Sigmoid colon (tissue), 7 donors: ENCODE results near the gene HIGD2B. TPM values are rescaled to one million over a fixed set of nuclear protein-coding genes. Genes with fewer than 3 reads are reported as not detected.

Experiments
- DNase-seq: peaks from one replicate; pipeline ENCODE4 v3.0.0-alpha.2; 2019
- H3K27ac ChIP-seq, 4 donors: fragments of 200-600 bp; sonication (generic); one replicate each; pipeline ENCODE4 v1.5.1; 2016 to 2019; ENCODE audit warnings: mild to moderate bottlenecking in 1 of 4
- H3K27me3 ChIP-seq, 3 donors: fragments of 200-600 bp; sonication (generic); one replicate each; pipeline ENCODE4 v1.5.1; 2019; ENCODE audit warnings: mild to moderate bottlenecking in 1 of 3
- H3K36me3 ChIP-seq, 4 donors: fragments of 200-600 bp; sonication (generic); one replicate each; pipeline ENCODE4 v1.5.1; 2016 to 2019
- H3K4me1 ChIP-seq, 4 donors: fragments of 200-600 bp; sonication (generic); one replicate each; pipeline ENCODE4 v1.5.1; 2017 to 2019
- H3K4me3 ChIP-seq, 4 donors: fragments of 200-600 bp; sonication (generic); one replicate each; pipeline ENCODE4 v1.5.1; 2017 to 2019; ENCODE audit warnings: mild to moderate bottlenecking in 2 of 4, moderate library complexity in 1 of 4
- H3K9me3 ChIP-seq, 4 donors: fragments of 200-600 bp in 3 of 4; sonication (generic) in 3 of 4; one replicate each; pipeline versions ENCODE4 v1.5.1 to v1.6.1; 2013 to 2019
- EP300 ChIP-seq, 4 donors: sonication (generic); formaldehyde crosslinking; IDR thresholded peaks; one replicate each; pipeline ENCODE4 v1.6.1; 2017; ENCODE audit warnings: antibody characterized with exemption in 4 of 4
- POLR2A ChIP-seq, 2 donors: fragments of 450-650 bp; IDR thresholded peaks; one replicate each; pipeline ENCODE4 v1.6.1; 2016; ENCODE audit warnings: antibody characterized with exemption in 2 of 2, mild to moderate bottlenecking in 2 of 2, moderate library complexity in 2 of 2
- POLR2AphosphoS5 ChIP-seq, 4 donors: sonication (generic); formaldehyde crosslinking; IDR thresholded peaks; one replicate each; pipeline ENCODE4 v1.6.1; 2017; ENCODE audit warnings: antibody characterized with exemption in 4 of 4
- WGBS, 2 donors: extraction: QIAGEN DNeasy Blood & Tissue Kit; methylation state at CpG; one replicate each; pipeline ENCODE4 v1.1.7; 2013; 5-methylcytosine and 5-hydroxymethylcytosine counted together
- intact Hi-C: fragments of 100-400 bp; cut with DNase I; formaldehyde crosslinking; loops from one replicate; pipeline ENCODE4 v1.15.1; 2023
- polyA plus RNA-seq, 3 donors: library from polyadenylated mRNA; stranded (reverse); fragments of 200-250 nt; gene quantifications; one replicate each; pipeline ENCODE4 v1.2.3, GENCODE V29; 2013
- total RNA-seq, 4 donors: library from RNA; depleted of rRNA; stranded (reverse); fragments of >200 nt; gene quantifications; one replicate each; pipeline ENCODE4 v1.1.0, GENCODE V29; 2016
- TF ChIP-seq, protein P1 (sequence below), 4 experiments: fragments of 450-650 bp in 3 of 4; fragments of 200-600 bp in 1 of 4; IDR thresholded peaks; one replicate each; pipeline ENCODE4 v1.5.1; 2016 to 2019; ENCODE audit warnings: antibody characterized with exemption in 4 of 4, mild to moderate bottlenecking in 3 of 4, moderate library complexity in 2 of 4
- donor health status: healthy with polysubstance abuse.
- donor health status: Bipolar disorder and iron deficiency.
- donor health status: healthy.

HIGD2B gene
- total and polyA plus RNA-seq, 7 donors: not detected

DNA sequence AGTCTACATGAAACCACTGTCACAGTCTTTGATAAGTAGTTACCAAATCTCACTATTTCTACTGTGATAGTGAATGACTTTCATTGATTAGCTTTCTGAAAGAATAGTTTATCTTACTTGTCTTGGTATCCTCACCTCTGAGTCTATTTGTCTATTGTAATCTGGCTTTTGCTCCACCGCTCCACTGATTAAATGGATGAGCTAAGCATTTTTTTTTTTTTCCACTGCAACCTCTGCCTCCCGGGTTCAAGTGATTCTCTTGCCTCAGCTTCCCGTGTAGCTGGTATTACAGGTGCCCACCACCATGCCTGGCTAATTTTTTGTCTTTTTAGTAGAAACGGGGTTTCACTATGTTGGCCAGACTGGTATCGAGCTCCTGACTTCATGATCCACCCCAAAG, 13.0 kb upstream of the HIGD2B start:
- H3K4me1 ChIP-seq: no peaks in the 10 kb centered on the region
- H3K36me3 ChIP-seq: no peaks in the 10 kb centered on the region
- 95% methylated on average over 5 of the region's 5 CpGs for WGBS, 2 donors
- no peak for TF ChIP-seq POLR2AphosphoS5 (IDR thresholded peaks at IDR 0.05)
- no peak for TF ChIP-seq POLR2A (IDR thresholded peaks at IDR 0.05)
- TF ChIP-seq, protein P1, sequence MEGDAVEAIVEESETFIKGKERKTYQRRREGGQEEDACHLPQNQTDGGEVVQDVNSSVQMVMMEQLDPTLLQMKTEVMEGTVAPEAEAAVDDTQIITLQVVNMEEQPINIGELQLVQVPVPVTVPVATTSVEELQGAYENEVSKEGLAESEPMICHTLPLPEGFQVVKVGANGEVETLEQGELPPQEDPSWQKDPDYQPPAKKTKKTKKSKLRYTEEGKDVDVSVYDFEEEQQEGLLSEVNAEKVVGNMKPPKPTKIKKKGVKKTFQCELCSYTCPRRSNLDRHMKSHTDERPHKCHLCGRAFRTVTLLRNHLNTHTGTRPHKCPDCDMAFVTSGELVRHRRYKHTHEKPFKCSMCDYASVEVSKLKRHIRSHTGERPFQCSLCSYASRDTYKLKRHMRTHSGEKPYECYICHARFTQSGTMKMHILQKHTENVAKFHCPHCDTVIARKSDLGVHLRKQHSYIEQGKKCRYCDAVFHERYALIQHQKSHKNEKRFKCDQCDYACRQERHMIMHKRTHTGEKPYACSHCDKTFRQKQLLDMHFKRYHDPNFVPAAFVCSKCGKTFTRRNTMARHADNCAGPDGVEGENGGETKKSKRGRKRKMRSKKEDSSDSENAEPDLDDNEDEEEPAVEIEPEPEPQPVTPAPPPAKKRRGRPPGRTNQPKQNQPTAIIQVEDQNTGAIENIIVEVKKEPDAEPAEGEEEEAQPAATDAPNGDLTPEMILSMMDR (IDR thresholded peaks at IDR 0.05): no peak
- no peak for TF ChIP-seq EP300 (IDR thresholded peaks at IDR 0.05)
- H3K27ac ChIP-seq: no peak overlapping the region
- no peaks in the 10 kb centered on the region for H3K9me3 ChIP-seq
- intact Hi-C loops: no loop called here
- H3K27me3 ChIP-seq: no peaks in the 10 kb centered on the region
- no peak for DNase-seq
- no peak overlapping the region for H3K4me3 ChIP-seq

DNA sequence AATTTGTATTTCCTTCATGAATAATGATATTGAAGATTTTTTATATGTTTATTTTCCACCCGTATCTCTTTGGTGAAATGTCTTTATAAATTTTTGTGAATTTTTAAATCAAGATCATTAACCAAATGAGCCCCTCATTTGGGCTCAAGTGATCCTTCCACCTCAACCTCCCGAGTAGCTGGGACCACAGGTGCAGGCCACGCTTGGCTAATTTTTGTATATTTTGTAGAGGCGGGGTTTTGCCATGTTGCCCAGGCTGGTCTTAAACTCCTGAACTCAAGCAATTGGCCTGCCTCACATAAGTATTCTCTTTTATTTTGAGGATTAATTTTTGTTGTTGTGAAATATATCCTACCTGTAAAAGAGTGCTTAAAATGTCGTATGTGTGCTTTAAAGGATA, 5.0 kb upstream of the HIGD2B start:
- intact Hi-C loops: no loop called here
- TF ChIP-seq EP300 (IDR thresholded peaks at IDR 0.05) (no peak), POLR2AphosphoS5 (IDR thresholded peaks at IDR 0.05) (no peak), POLR2A (IDR thresholded peaks at IDR 0.05) (no peak)
- TF ChIP-seq, protein P1 (IDR thresholded peaks at IDR 0.05): no peak
- Histone ChIP-seq H3K4me1 (peaks cover 0 to 8% (median 3%) of the 10 kb centered on the region in 4 donors), H3K27ac (no peak overlapping the region), H3K27me3 (no peaks in the 10 kb centered on the region), H3K4me3 (no peak overlapping the region), H3K36me3 (no peaks in the 10 kb centered on the region), H3K9me3 (no peaks in the 10 kb centered on the region)
- DNase-seq: no peak
- 84 to 89% methylated on average over 5 of the region's 5 CpGs for WGBS, 2 donors

DNA sequence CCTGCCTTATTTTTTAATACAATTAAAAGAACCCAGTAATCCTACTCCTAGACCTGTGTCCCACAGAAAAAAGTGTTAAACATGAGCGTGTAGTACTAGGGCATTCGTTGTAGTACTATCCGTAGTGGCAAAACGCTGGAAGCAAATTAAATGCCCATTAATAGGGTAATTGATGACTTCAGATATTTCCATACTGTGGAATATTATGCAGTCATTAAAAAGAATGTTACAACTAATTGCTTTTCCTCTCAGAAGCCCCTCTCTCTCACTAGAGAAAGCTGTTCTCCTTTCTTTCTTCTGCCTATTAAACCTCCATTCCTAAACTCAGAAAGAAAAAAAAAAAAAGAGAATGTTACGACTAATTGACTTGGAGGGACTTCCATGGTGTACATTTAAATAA, 2.7 kb upstream of the HIGD2B start:
- DNase-seq: no peak
- WGBS, 2 donors: 98% methylated on average over 5 of the region's 5 CpGs

DNA sequence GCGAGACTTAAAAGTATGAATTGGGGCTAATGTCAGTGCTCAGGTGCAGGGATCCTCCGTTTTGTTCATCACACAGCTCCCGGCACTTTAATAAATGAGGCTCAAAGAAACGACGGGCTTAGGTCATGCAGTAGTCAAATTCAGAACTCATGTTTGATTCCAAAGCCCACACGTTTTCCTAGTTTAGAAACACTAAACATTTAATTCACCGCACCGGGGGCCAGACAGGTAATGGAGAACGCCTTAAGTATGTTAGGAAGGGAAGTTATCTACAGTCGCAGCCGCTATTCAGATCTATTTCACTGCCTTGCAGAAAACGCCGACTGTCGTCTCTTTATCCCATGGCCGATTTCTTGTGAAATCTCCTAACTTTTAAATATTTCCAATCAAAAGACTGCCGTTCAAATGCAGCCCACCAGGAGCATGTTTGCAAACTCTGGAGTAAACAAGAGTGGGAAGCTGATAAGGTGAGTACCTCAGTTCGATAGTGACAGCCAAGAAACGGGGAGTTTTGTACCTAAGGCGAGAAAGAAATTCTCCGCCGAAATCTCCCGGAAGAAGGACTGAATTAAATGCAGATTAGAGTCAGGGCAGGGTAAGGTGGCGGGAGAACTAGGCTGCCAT, 569 bp downstream of the HIGD2B start:
- intact Hi-C loops: loop anchor here (10.0 kb wide), 3 partner anchors 91 to 369 kb away; partner anchors contain the start of genes HEXA and NEO1
- 9 to 20% methylated on average over 23 of the region's 23 CpGs for WGBS, 2 donors
- Histone ChIP-seq H3K4me1 (peaks cover 0 to 15% (median 8%) of the 10 kb centered on the region in 4 donors), H3K36me3 (no peaks in the 10 kb centered on the region), H3K27me3 (no peaks in the 10 kb centered on the region), H3K9me3 (no peaks in the 10 kb centered on the region), H3K4me3 (peak overlapping the region; percentile 56 to 81 (median 65)), H3K27ac (peak overlapping the region; percentile 84 to 93 (median 90))
- TF ChIP-seq EP300 (IDR thresholded peaks at IDR 0.05): no peak
- TF ChIP-seq POLR2AphosphoS5 (IDR thresholded peaks at IDR 0.05): no peak
- TF ChIP-seq POLR2A (IDR thresholded peaks at IDR 0.05): no peak
- TF ChIP-seq, protein P1 (IDR thresholded peaks at IDR 0.05): no peak
- no peak for DNase-seq

More for the DNA sequence above, 2.7 kb upstream of the HIGD2B start:
- TF ChIP-seq POLR2AphosphoS5 (IDR thresholded peaks at IDR 0.05) (no peak), POLR2A (IDR thresholded peaks at IDR 0.05) (no peak), EP300 (IDR thresholded peaks at IDR 0.05) (no peak)
- TF ChIP-seq, protein P1 (IDR thresholded peaks at IDR 0.05): no peak
- H3K27me3 ChIP-seq: no peaks in the 10 kb centered on the region
- no peaks in the 10 kb centered on the region for H3K9me3 ChIP-seq
- H3K4me1 ChIP-seq: peaks cover 0 to 15% (median 8%) of the 10 kb centered on the region in 4 donors
- H3K27ac ChIP-seq: no peak overlapping the region
- H3K4me3 ChIP-seq: no peak overlapping the region
- intact Hi-C loops: loop anchor here (10.0 kb wide), 3 partner anchors 94 to 366 kb away; partner anchors contain the start of genes HEXA and NEO1
- H3K36me3 ChIP-seq: no peaks in the 10 kb centered on the region
